T-helper 1 cell treated with Interleukin-12 subunit alpha and Interleukin-12 subunit beta and Interleukin-4 antibody, amounts not matched to agents 30 μg/mL and 1 μg/mL, for 36 hours (primary cell): Measurements from ENCODE around the gene AGAP3.
A peak's percentile ranks its signal among the peaks of the same experiment; 100 is the strongest.

Source experiments
- H3K27ac Mint-ChIP-seq: one replicate; pipeline ENCODE4 v1.8.0; 2021; ENCODE audit warnings: mild to moderate bottlenecking, mixed read lengths
- H3K27me3 Mint-ChIP-seq: one replicate; pipeline ENCODE4 v1.8.0; 2021; ENCODE audit warnings: low read depth, mixed read lengths
- H3K36me3 Mint-ChIP-seq: one replicate; pipeline ENCODE4 v1.8.0; 2021; ENCODE audit warnings: low read depth, mixed read lengths
- H3K4me1 Mint-ChIP-seq: one replicate; pipeline ENCODE4 v1.8.0; 2021; ENCODE audit warnings: low read depth, mixed read lengths
- H3K4me3 Mint-ChIP-seq: one replicate; pipeline ENCODE4 v1.8.0; 2021; ENCODE audit warnings: mild to moderate bottlenecking, moderate library complexity, mixed read lengths
- H3K9me3 Mint-ChIP-seq: one replicate; pipeline ENCODE4 v1.8.0; 2021; ENCODE audit warnings: mixed read lengths

Gene AGAP3

GRCh38 chr7:151085329-151085690 is 965 bp upstream of the AGAP3 start:
- no peaks in the 10 kb centered on the region for H3K9me3 Mint-ChIP-seq
- peaks cover 28% of the 10 kb centered on the region for H3K4me1 Mint-ChIP-seq
- peak overlapping the region; percentile 81 for H3K4me3 Mint-ChIP-seq
- peaks cover 21% of the 10 kb centered on the region for H3K27me3 Mint-ChIP-seq
- H3K27ac Mint-ChIP-seq: peak overlapping the region; percentile 49
- peaks cover 3% of the 10 kb centered on the region for H3K36me3 Mint-ChIP-seq

- Mint-ChIP-seq H3K9me3 (no peaks in the 10 kb centered on the region), H3K36me3 (peaks cover 3% of the 10 kb centered on the region), H3K4me1 (peaks cover 28% of the 10 kb centered on the region), H3K27ac (peak overlapping the region; percentile 76), H3K27me3 (peaks cover 21% of the 10 kb centered on the region), H3K4me3 (peak overlapping the region; percentile 92)
Observed at GRCh38 chr7:151086802-151087244, 548 bp downstream of the AGAP3 start.

GRCh38 chr7:151087245-151088018 is 1.2 kb downstream of the AGAP3 start:
- Mint-ChIP-seq H3K27me3 (peaks cover 21% of the 10 kb centered on the region), H3K4me1 (peaks cover 28% of the 10 kb centered on the region), H3K4me3 (peak overlapping the region; percentile 92), H3K36me3 (peaks cover 3% of the 10 kb centered on the region), H3K9me3 (no peaks in the 10 kb centered on the region), H3K27ac (no peak overlapping the region)

- H3K9me3 Mint-ChIP-seq: no peaks in the 10 kb centered on the region
- peaks cover 25% of the 10 kb centered on the region for H3K4me1 Mint-ChIP-seq
- peaks cover 21% of the 10 kb centered on the region for H3K27me3 Mint-ChIP-seq
- H3K27ac Mint-ChIP-seq: no peak overlapping the region
- H3K36me3 Mint-ChIP-seq: no peaks in the 10 kb centered on the region
- H3K4me3 Mint-ChIP-seq: peak overlapping the region; percentile 57
Observed at GRCh38 chr7:151088019-151088855, 2.0 kb downstream of the AGAP3 start.

GRCh38 chr7:151088856-151089699 is 2.8 kb downstream of the AGAP3 start:
- H3K4me3 Mint-ChIP-seq: peak overlapping the region; percentile 65
- H3K9me3 Mint-ChIP-seq: no peaks in the 10 kb centered on the region
- H3K4me1 Mint-ChIP-seq: peaks cover 25% of the 10 kb centered on the region
- no peaks in the 10 kb centered on the region for H3K36me3 Mint-ChIP-seq
- peak overlapping the region; percentile 43 for H3K27ac Mint-ChIP-seq
- peaks cover 21% of the 10 kb centered on the region for H3K27me3 Mint-ChIP-seq

GRCh38 chr7:151089893-151090730 is 3.8 kb downstream of the AGAP3 start:
- Mint-ChIP-seq H3K4me1 (peaks cover 23% of the 10 kb centered on the region), H3K9me3 (no peaks in the 10 kb centered on the region), H3K36me3 (no peaks in the 10 kb centered on the region), H3K27ac (no peak overlapping the region), H3K4me3 (no peak overlapping the region), H3K27me3 (peaks cover 12% of the 10 kb centered on the region)

DNA sequence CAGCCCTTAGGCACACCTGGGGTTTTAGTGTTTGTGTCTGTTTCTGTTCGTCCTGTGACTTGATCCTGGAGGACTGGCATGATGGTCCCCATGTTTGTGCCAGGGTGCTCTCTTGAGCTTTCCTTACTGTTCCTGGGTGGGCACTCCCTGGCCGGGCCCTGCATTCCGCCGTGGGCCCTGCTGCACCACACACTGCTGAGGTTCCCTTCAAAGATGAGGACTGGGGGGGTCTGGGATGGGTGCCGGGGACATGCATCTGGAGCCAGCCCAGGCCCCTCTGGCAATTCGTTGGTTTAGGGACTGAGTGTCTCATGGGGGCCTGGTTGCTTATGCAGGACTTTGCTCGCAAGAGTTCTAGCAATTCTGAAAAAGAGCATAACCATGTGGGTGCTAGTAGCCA is 4.7 kb downstream of the AGAP3 start:
- Mint-ChIP-seq H3K27ac (no peak overlapping the region), H3K27me3 (peaks cover 4% of the 10 kb centered on the region), H3K4me3 (no peak overlapping the region), H3K9me3 (no peaks in the 10 kb centered on the region), H3K36me3 (no peaks in the 10 kb centered on the region), H3K4me1 (peaks cover 15% of the 10 kb centered on the region)

GRCh38 chr7:151091431-151091830 is 5.2 kb downstream of the AGAP3 start:
- Mint-ChIP-seq H3K36me3 (no peaks in the 10 kb centered on the region), H3K4me3 (no peak overlapping the region), H3K27me3 (peaks cover 4% of the 10 kb centered on the region), H3K9me3 (no peaks in the 10 kb centered on the region), H3K4me1 (peaks cover 15% of the 10 kb centered on the region), H3K27ac (no peak overlapping the region)

DNA sequence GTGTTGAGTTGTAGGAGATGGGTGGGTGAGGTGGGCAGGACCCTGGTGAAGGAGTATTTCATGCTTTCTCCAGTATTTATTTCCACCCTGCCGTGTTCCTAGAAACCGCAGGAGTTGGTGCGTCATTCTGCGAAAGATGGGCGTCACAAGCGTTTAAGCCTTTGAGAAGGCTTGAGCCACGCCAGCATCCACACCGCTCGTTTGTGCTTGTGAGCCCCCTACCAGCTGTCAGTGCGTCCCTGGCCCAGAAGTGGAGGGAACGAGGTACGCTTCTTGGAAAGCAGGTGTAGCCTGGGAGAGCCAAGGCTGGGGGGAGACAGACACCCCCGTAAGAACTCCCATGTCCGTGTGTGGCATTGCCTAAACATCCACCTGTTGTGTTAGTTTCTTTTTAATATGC is 5.7 kb downstream of the AGAP3 start:
- no peak overlapping the region for H3K4me3 Mint-ChIP-seq
- H3K36me3 Mint-ChIP-seq: no peaks in the 10 kb centered on the region
- peaks cover 15% of the 10 kb centered on the region for H3K4me1 Mint-ChIP-seq
- peaks cover 4% of the 10 kb centered on the region for H3K27me3 Mint-ChIP-seq
- no peak overlapping the region for H3K27ac Mint-ChIP-seq
- no peaks in the 10 kb centered on the region for H3K9me3 Mint-ChIP-seq

- H3K27me3 Mint-ChIP-seq: peaks cover 4% of the 10 kb centered on the region
- peaks cover 11% of the 10 kb centered on the region for H3K4me1 Mint-ChIP-seq
- H3K4me3 Mint-ChIP-seq: no peak overlapping the region
- no peaks in the 10 kb centered on the region for H3K9me3 Mint-ChIP-seq
- H3K36me3 Mint-ChIP-seq: no peaks in the 10 kb centered on the region
- no peak overlapping the region for H3K27ac Mint-ChIP-seq
Observed at GRCh38 chr7:151093748-151094147, 7.5 kb downstream of the AGAP3 start.

DNA sequence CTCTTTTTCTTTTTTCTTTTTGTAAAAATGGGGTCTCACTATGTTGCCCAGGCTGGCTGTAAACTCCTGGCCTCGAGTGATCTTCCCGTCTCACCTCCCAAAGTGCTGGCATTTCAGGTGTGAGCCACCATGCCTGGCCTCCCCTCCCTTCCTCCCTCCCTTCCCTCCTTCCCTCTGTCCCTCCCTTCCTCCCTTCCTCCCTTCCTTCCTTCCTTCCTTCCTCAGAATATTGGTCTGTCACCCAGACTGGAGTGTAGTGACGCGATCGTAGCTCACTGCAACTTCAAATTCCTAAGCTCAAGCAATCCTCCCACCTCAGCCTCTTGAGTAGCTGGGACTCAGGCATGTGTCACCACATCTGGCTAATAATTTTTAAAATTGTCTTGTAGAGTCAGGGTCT is 8.4 kb downstream of the AGAP3 start:
- Mint-ChIP-seq H3K4me1 (peaks cover 3% of the 10 kb centered on the region), H3K4me3 (no peak overlapping the region), H3K36me3 (no peaks in the 10 kb centered on the region), H3K27ac (no peak overlapping the region), H3K27me3 (no peaks in the 10 kb centered on the region), H3K9me3 (no peaks in the 10 kb centered on the region)

DNA sequence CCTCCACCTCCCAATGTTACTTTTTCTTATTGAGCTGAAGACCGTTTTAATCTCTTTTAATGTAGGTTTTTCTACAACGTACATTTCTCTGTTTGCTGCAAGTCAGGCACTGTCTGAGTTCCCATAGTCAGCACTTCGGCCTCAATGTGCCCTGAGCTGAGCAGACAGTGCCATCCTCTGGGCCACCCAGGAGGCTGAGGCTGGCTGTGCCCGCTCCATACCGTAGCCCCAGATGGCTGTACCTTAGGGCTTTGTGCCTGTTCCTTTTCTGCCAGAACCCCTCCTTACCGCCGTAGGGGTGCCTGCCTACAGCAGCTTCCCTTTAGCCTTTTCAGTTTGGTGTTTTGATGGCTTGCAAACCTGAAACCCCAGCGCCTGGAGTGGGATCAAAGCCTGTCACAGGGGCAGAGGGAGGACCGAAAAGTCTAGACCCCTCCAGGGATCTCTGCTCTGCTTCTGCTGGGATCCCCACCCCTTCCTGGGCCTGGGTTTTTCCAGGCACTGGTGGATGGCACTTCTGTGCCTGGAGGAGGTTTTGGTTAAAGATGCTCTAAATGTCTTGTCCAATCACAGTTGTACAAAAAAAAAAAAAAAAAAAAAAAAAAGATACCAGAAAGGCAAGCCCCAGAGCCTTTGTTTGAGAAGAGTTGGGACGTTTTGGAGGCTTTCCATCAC is 9.0 kb downstream of the AGAP3 start:
- Mint-ChIP-seq H3K36me3 (no peaks in the 10 kb centered on the region), H3K4me1 (peaks cover 2% of the 10 kb centered on the region), H3K27me3 (no peaks in the 10 kb centered on the region), H3K4me3 (no peak overlapping the region), H3K27ac (no peak overlapping the region), H3K9me3 (no peaks in the 10 kb centered on the region)

- peaks cover 2% of the 10 kb centered on the region for H3K4me1 Mint-ChIP-seq
- H3K27ac Mint-ChIP-seq: no peak overlapping the region
- H3K9me3 Mint-ChIP-seq: no peaks in the 10 kb centered on the region
- no peaks in the 10 kb centered on the region for H3K36me3 Mint-ChIP-seq
- H3K27me3 Mint-ChIP-seq: no peaks in the 10 kb centered on the region
- H3K4me3 Mint-ChIP-seq: no peak overlapping the region
Observed at GRCh38 chr7:151095828-151096475, 9.7 kb downstream of the AGAP3 start.
